ENCODE results near the gene TPPP3. TPM values are rescaled to one million over a fixed set of nuclear protein-coding genes. Genes with fewer than 3 reads are reported as not detected.
"Not testable (repeated sequence)": the region's sequence is repeated elsewhere in the genome, so short reads cannot be mapped to it uniquely, and the experiment has no call there.

TPPP3 gene
- polyA plus RNA-seq, 5 donors: 284 to 468 (median 389) TPM

GRCh38 chr16:67352463-67352862, 40.8 kb downstream of the TPPP3 start:
- DNase-seq: not testable (repeated sequence)

GRCh38 chr16:67350324-67350723, 43.0 kb downstream of the TPPP3 start:
- no peak for DNase-seq

GRCh38 chr16:67349172-67349571, 44.1 kb downstream of the TPPP3 start:
- DNase-seq: no peak

- no peak for DNase-seq
Measured at GRCh38 chr16:67346341-67346740, 47.0 kb downstream of the TPPP3 start.

GRCh38 chr16:67345401-67345800, 47.9 kb downstream of the TPPP3 start:
- DNase-seq: no peak

GRCh38 chr16:67342616-67343015, 50.7 kb downstream of the TPPP3 start:
- no peak for DNase-seq

- no peak for DNase-seq
Measured at GRCh38 chr16:67341250-67341649, 52.0 kb downstream of the TPPP3 start.

Other genes starting within 250 kb of the TPPP3 start
- 10 to 100 TPM; 16.4 to 30.4 (median 18.7) TPM for gene B3GNT9, start 242.5 kb downstream of the TPPP3 start, polyA plus RNA-seq (ENCODE audit: insufficient read depth in 1 of 5, insufficient read length in 5 of 5, low replicate concordance in 1 of 5)
- 10 to 100 TPM in 2 of 5 donors, 1 to 10 TPM in 3; 5.0 to 12.0 (median 7.0) TPM for gene TRADD, start 233.6 kb downstream of the TPPP3 start, polyA plus RNA-seq (ENCODE audit: insufficient read depth in 1 of 5, insufficient read length in 5 of 5, low replicate concordance in 1 of 5)
- 1 to 10 TPM; 1.5 to 4.0 (median 3.6) TPM for gene FBXL8, start 233.5 kb downstream of the TPPP3 start, polyA plus RNA-seq (ENCODE audit: insufficient read depth in 1 of 5, insufficient read length in 5 of 5, low replicate concordance in 1 of 5)
- 1 to 10 TPM; 3.6 to 5.9 (median 4.4) TPM for gene HSF4, start 228.8 kb downstream of the TPPP3 start, polyA plus RNA-seq (ENCODE audit: insufficient read depth in 1 of 5, insufficient read length in 5 of 5, low replicate concordance in 1 of 5)
- 10 to 100 TPM in 4 of 5 donors, 1 to 10 TPM in 1; 9.5 to 17.9 (median 17.0) TPM for gene NOL3, start 223.0 kb downstream of the TPPP3 start, polyA plus RNA-seq (ENCODE audit: insufficient read depth in 1 of 5, insufficient read length in 5 of 5, low replicate concordance in 1 of 5)
- 10 to 100 TPM; 50.9 to 64.6 (median 53.7) TPM for gene MATCAP1, start 209.5 kb downstream of the TPPP3 start, polyA plus RNA-seq (ENCODE audit: insufficient read depth in 1 of 5, insufficient read length in 5 of 5, low replicate concordance in 1 of 5)
- 10 to 100 TPM in 2 of 5 donors, 1 to 10 TPM in 3; 7.6 to 14.8 (median 9.4) TPM for gene EXOC3L1, start 203.4 kb downstream of the TPPP3 start, polyA plus RNA-seq (ENCODE audit: insufficient read depth in 1 of 5, insufficient read length in 5 of 5, low replicate concordance in 1 of 5)
- gene E2F4, start 201.3 kb downstream of the TPPP3 start, polyA plus RNA-seq (ENCODE audit: insufficient read depth in 1 of 5, insufficient read length in 5 of 5, low replicate concordance in 1 of 5): 10 to 100 TPM; 43.8 to 70.5 (median 57.5) TPM
- 10 to 100 TPM in 1 of 5 donors, 1 to 10 TPM in 4; 4.6 to 11.0 (median 6.3) TPM for gene ELMO3, start 194.4 kb downstream of the TPPP3 start, polyA plus RNA-seq (ENCODE audit: insufficient read depth in 1 of 5, insufficient read length in 5 of 5, low replicate concordance in 1 of 5)
- gene TMEM208, start 166.4 kb downstream of the TPPP3 start, polyA plus RNA-seq (ENCODE audit: insufficient read depth in 1 of 5, insufficient read length in 5 of 5, low replicate concordance in 1 of 5): 10 to 100 TPM; 22.2 to 32.3 (median 24.8) TPM
- 100 to 1,000 TPM; 134 to 279 (median 182) TPM for gene FHOD1, start 146.0 kb downstream of the TPPP3 start, polyA plus RNA-seq (ENCODE audit: insufficient read depth in 1 of 5, insufficient read length in 5 of 5, low replicate concordance in 1 of 5)
- gene SLC9A5, start 144.5 kb downstream of the TPPP3 start, polyA plus RNA-seq (ENCODE audit: insufficient read depth in 1 of 5, insufficient read length in 5 of 5, low replicate concordance in 1 of 5): 10 to 100 TPM; 15.7 to 21.1 (median 19.4) TPM
- gene PLEKHG4, start 114.0 kb downstream of the TPPP3 start, polyA plus RNA-seq (ENCODE audit: insufficient read depth in 1 of 5, insufficient read length in 5 of 5, low replicate concordance in 1 of 5): 10 to 100 TPM; 29.1 to 38.9 (median 31.0) TPM
- gene KCTD19, start 66.8 kb downstream of the TPPP3 start, polyA plus RNA-seq (ENCODE audit: insufficient read depth in 1 of 5, insufficient read length in 5 of 5, low replicate concordance in 1 of 5): 10 to 100 TPM in 2 of 5 donors, 1 to 10 TPM in 3; 6.5 to 10.3 (median 8.5) TPM
- 10 to 100 TPM; 38.8 to 67.8 (median 55.0) TPM for gene LRRC36, start 66.7 kb downstream of the TPPP3 start, polyA plus RNA-seq (ENCODE audit: insufficient read depth in 1 of 5, insufficient read length in 5 of 5, low replicate concordance in 1 of 5)
- 10 to 100 TPM; 14.7 to 28.3 (median 20.0) TPM for gene ZDHHC1, start 23.0 kb upstream of the TPPP3 start, polyA plus RNA-seq (ENCODE audit: insufficient read depth in 1 of 5, insufficient read length in 5 of 5, low replicate concordance in 1 of 5)
- 10 to 100 TPM; 31.9 to 86.2 (median 58.9) TPM for gene HSD11B2, start 37.6 kb upstream of the TPPP3 start, polyA plus RNA-seq (ENCODE audit: insufficient read depth in 1 of 5, insufficient read length in 5 of 5, low replicate concordance in 1 of 5)
- 10 to 100 TPM; 44.5 to 73.4 (median 48.8) TPM for gene ATP6V0D1, start 87.7 kb upstream of the TPPP3 start, polyA plus RNA-seq (ENCODE audit: insufficient read depth in 1 of 5, insufficient read length in 5 of 5, low replicate concordance in 1 of 5)
- under 1 TPM in 1 of 5 donors, not detected in 4; 0.32 TPM for gene AGRP, start 90.0 kb upstream of the TPPP3 start, polyA plus RNA-seq (ENCODE audit: insufficient read depth in 1 of 5, insufficient read length in 5 of 5, low replicate concordance in 1 of 5)
- gene RIPOR1, start 135.3 kb upstream of the TPPP3 start, polyA plus RNA-seq (ENCODE audit: insufficient read depth in 1 of 5, insufficient read length in 5 of 5, low replicate concordance in 1 of 5): 10 to 100 TPM; 38.3 to 62.4 (median 53.0) TPM
- 10 to 100 TPM; 65.8 to 73.4 (median 71.6) TPM for gene CTCF, start 169.0 kb upstream of the TPPP3 start, polyA plus RNA-seq (ENCODE audit: insufficient read depth in 1 of 5, insufficient read length in 5 of 5, low replicate concordance in 1 of 5)

Data from right lung (tissue), 5 donors.